Hematopoietic multipotent progenitor cell (in vitro differentiated cells): ENCODE data around the gene SLX4IP. TPM values are rescaled to one million over a fixed set of nuclear protein-coding genes. Genes with fewer than 3 reads are reported as not detected.
"Not testable (repeated sequence)": the region's sequence is repeated elsewhere in the genome, so short reads cannot be mapped to it uniquely, and the experiment has no call there.

Experiments used
- DNase-seq, 3 donors: peaks; one replicate each; pipeline ENCODE4 v3.0.0-alpha.2; 2011 to 2015; ENCODE audit warnings: low read depth in 2 of 3, low spot score in 2 of 3
- total RNA-seq: library from RNA; depleted of rRNA; stranded (reverse); fragments of >200 nt; gene quantifications from one replicate; pipeline ENCODE4 v1.2.3, GENCODE V29; 2012

The SLX4IP gene
- total RNA-seq, 1 donor = 4.6 TPM

GRCh38 chr20:10563935-10564492, 128.9 kb downstream of the SLX4IP start:
- no peak for DNase-seq

GRCh38 chr20:10565191-10565921, 130.3 kb downstream of the SLX4IP start:
- DNase-seq = no peak

- DNase-seq = no peak
Measured at GRCh38 chr20:10565922-10566897, 131.1 kb downstream of the SLX4IP start.

GRCh38 chr20:10568032-10568431, 132.9 kb downstream of the SLX4IP start:
- no peak for DNase-seq

- no peak for DNase-seq
Measured at GRCh38 chr20:10571313-10571815, 136.3 kb downstream of the SLX4IP start.

GRCh38 chr20:10572853-10573252, 137.7 kb downstream of the SLX4IP start:
- no peak for DNase-seq

GRCh38 chr20:10573273-10573950, 138.3 kb downstream of the SLX4IP start:
- no peak for DNase-seq

- no peak for DNase-seq
Measured at GRCh38 chr20:10573951-10574339, 138.8 kb downstream of the SLX4IP start.

- no peak for DNase-seq
Measured at GRCh38 chr20:10576411-10577090, 141.4 kb downstream of the SLX4IP start.

GRCh38 chr20:10577648-10578047, 142.5 kb downstream of the SLX4IP start:
- no peak for DNase-seq

- DNase-seq = peak in 1 of 3 donors; percentile 9
Measured at GRCh38 chr20:10578607-10579006, 143.5 kb downstream of the SLX4IP start.

- no peak for DNase-seq
Measured at GRCh38 chr20:10579942-10580341, 144.8 kb downstream of the SLX4IP start.

GRCh38 chr20:10580700-10581099, 145.6 kb downstream of the SLX4IP start:
- DNase-seq = no peak

GRCh38 chr20:10581823-10582222, 146.7 kb downstream of the SLX4IP start:
- DNase-seq = no peak

GRCh38 chr20:10584371-10584770, 149.3 kb downstream of the SLX4IP start:
- DNase-seq = no peak

- no peak for DNase-seq
Measured at GRCh38 chr20:10585308-10585707, 150.2 kb downstream of the SLX4IP start.

- no peak for DNase-seq
Measured at GRCh38 chr20:10586296-10586695, 151.2 kb downstream of the SLX4IP start.

GRCh38 chr20:10590446-10590845, 155.3 kb downstream of the SLX4IP start:
- DNase-seq = not testable (repeated sequence)

GRCh38 chr20:10590950-10591671, 156.0 kb downstream of the SLX4IP start:
- no peak for DNase-seq
